BE2C (cell line): ENCODE data around the gene AUTS2.

Experiments
- DNase-seq: peaks from one replicate; pipeline ENCODE4 v3.0.0-alpha.2; 2020
- H3K27me3 ChIP-seq: fragments of 250-450 bp; sonication (Bioruptor Pico); 2 replicates; pipeline ENCODE4 v1.5.1; 2020; ENCODE audit warnings: mild to moderate bottlenecking
- H3K36me3 ChIP-seq: fragments of 250-450 bp; sonication (Bioruptor Pico); 2 replicates; pipeline ENCODE4 v1.5.1; 2020; ENCODE audit warnings: mild to moderate bottlenecking
- H3K4me1 ChIP-seq: fragments of 250-450 bp; sonication (Bioruptor Pico); 2 replicates; pipeline ENCODE4 v1.5.1; 2020
- H3K4me3 ChIP-seq: 2 replicates; pipeline ENCODE4 v1.5.1; 2011; ENCODE audit warnings: low read depth, low read length
- H3K9me3 ChIP-seq: fragments of 250-450 bp; sonication (Bioruptor Pico); 2 replicates; pipeline ENCODE4 v1.5.1; 2020
- CTCF ChIP-seq: IDR thresholded peaks from 2 replicates; pipeline ENCODE4 v1.5.1; 2012; ENCODE audit warnings: mild to moderate bottlenecking, low read depth, low read length

Gene AUTS2

GRCh38 chr7:69668339-69668870, 70.1 kb downstream of the AUTS2 start:
- Histone ChIP-seq H3K9me3 (no peaks in the 10 kb centered on the region), H3K27me3 (no peaks in the 10 kb centered on the region), H3K36me3 (no peaks in the 10 kb centered on the region), H3K4me3 (no peak overlapping the region), H3K4me1 (peaks cover 3% of the 10 kb centered on the region; the same call in 1 of the 2 replicates)
- TF ChIP-seq CTCF = no peak
- DNase-seq = no peak

DNA sequence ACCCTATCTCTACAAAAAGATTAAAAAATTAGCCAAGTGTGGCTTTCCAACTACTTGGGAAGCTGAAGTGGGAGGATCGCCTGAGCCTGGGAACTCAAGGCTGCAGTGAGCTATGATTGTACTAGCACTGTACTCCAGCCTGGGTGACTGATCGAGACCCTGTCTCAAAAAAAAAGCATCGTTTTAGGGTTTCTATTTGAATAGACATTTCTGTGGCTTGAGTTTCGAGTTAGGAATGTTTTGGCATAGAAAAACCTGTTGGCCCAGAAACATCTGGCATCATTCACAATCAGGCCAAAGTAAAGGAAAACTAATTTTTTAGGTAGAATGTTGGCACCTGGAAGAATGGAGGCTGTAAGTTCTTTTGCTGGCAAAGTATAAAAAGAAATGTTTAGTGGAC, 72.4 kb downstream of the AUTS2 start:
- Histone ChIP-seq H3K27me3 (no peaks in the 10 kb centered on the region), H3K9me3 (no peaks in the 10 kb centered on the region), H3K4me3 (no peak overlapping the region), H3K4me1 (peaks cover 3% of the 10 kb centered on the region; the same call in 1 of the 2 replicates), H3K36me3 (no peaks in the 10 kb centered on the region)
- TF ChIP-seq CTCF = no peak
- no peak for DNase-seq

GRCh38 chr7:69673074-69673473, 74.8 kb downstream of the AUTS2 start:
- H3K4me3 ChIP-seq = no peak overlapping the region
- DNase-seq = no peak
- no peaks in the 10 kb centered on the region for H3K27me3 ChIP-seq
- H3K9me3 ChIP-seq = no peaks in the 10 kb centered on the region
- no peaks in the 10 kb centered on the region for H3K36me3 ChIP-seq
- no peak for TF ChIP-seq CTCF
- H3K4me1 ChIP-seq = peaks cover 15% of the 10 kb centered on the region; the same call in 1 of the 2 replicates

GRCh38 chr7:69674701-69675182, 76.5 kb downstream of the AUTS2 start:
- H3K4me3 ChIP-seq = no peak overlapping the region
- no peak for DNase-seq
- H3K9me3 ChIP-seq = no peaks in the 10 kb centered on the region
- no peaks in the 10 kb centered on the region for H3K27me3 ChIP-seq
- peaks cover 23% of the 10 kb centered on the region for H3K4me1 ChIP-seq
- no peak for TF ChIP-seq CTCF
- H3K36me3 ChIP-seq = no peaks in the 10 kb centered on the region

DNA sequence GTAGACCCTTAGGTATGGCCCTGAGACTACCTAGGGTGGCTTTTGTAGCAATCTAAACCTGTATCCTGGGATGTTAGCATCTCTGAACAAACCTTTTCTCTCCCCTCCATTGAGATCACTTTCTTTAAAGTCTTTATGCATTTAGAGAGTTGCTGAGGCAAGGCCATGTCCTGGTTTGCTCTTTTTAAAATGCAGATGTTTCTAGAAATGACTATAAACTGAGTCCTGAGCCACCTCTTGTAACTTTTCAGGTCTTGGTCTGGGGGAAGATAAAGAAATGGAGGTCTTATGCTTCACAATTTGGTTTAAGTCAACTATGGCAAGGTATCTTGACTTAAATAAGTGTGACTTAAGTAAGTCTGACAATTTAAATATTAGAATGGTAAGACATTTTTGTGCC, 78.0 kb downstream of the AUTS2 start:
- no peak for TF ChIP-seq CTCF
- Histone ChIP-seq H3K4me3 (no peak overlapping the region), H3K27me3 (no peaks in the 10 kb centered on the region), H3K9me3 (no peaks in the 10 kb centered on the region), H3K36me3 (no peaks in the 10 kb centered on the region), H3K4me1 (peaks cover 26% of the 10 kb centered on the region)
- no peak for DNase-seq

DNA sequence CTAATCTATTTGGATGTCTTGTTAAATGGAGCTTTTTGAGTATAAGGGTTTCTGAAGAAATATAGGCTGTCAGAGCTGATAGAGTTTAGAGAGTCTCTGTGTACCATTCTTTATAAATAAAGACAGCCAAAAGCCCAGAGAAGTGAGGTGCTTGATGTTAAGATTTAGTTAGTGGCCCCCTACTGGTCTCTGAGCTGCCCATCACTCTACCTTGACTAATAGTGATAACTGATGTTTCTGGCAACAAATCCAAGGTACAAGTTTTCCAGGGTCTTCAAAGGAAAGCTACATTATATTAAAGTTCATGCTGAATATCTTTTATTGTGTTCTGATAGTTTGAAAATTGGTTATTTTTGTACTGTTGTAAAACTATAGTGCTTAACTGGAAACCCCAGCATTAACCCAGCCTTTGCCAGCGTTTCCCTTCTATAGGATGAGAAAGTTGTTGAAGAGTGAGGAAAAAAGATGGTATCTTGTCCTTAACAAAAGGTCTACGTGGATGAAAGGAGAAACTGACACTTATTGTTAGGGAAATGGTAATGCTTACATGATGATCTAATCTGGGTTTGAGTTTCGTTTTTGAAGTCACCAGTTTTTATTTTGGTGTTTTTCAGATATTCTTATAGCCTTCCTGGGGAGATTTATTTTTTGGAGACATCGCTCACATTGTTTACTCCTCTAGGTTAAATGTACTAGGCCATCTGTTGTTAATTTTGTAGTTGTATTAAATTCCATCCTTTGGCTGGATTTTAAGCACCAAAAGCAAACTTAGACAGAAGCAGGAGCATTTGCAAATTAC, 79.0 kb downstream of the AUTS2 start:
- H3K4me1 ChIP-seq = peaks cover 26% of the 10 kb centered on the region
- H3K9me3 ChIP-seq = no peaks in the 10 kb centered on the region
- no peak for DNase-seq
- peak; percentile 77 for TF ChIP-seq CTCF
- no peaks in the 10 kb centered on the region for H3K27me3 ChIP-seq
- no peaks in the 10 kb centered on the region for H3K36me3 ChIP-seq
- H3K4me3 ChIP-seq = no peak overlapping the region
